Psoas muscle (tissue), 8 donors: ENCODE data around the gene GPC6. TPM values are rescaled to one million over a fixed set of nuclear protein-coding genes. Genes with fewer than 3 reads are reported as not detected.

Experiments used
- ATAC-seq, 4 donors: fragments of 200-7000 bp; cut with Tn5 transposase; one replicate each; pipeline ENCODE4 v1.9.1; 2020; ENCODE audit warnings: moderate library complexity in 3 of 4, mild to moderate bottlenecking in 2 of 4
- DNase-seq, 2 donors: peaks; one replicate each; pipeline ENCODE4 v3.0.0-alpha.2; 2020
- H3K27ac ChIP-seq: fragments of 200-600 bp; one replicate; pipeline ENCODE4 v1.8.0; 2022
- H3K27me3 ChIP-seq, 3 donors: fragments of 200-600 bp in 1 of 3; one replicate each; pipeline versions ENCODE4 v1.6.1 to v1.8.0; 2013 to 2022; ENCODE audit warnings: low read length in 2 of 3, mild to moderate bottlenecking in 2 of 3, moderate library complexity in 1 of 3; ENCODE audit not compliant: insufficient read depth in 3 of 3
- H3K36me3 ChIP-seq, 2 donors: fragments of 200-600 bp in 1 of 2; one replicate each; pipeline versions ENCODE4 v1.6.1 to v1.8.0; 2013 to 2022; ENCODE audit warnings: low read depth in 1 of 2, mild to moderate bottlenecking in 1 of 2, moderate library complexity in 1 of 2; ENCODE audit not compliant: insufficient read depth in 1 of 2
- H3K4me1 ChIP-seq: fragments of 200-600 bp; one replicate; pipeline ENCODE4 v1.8.0; 2022
- H3K4me3 ChIP-seq: fragments of 200-600 bp; one replicate; pipeline ENCODE4 v1.8.0; 2022; ENCODE audit warnings: mild to moderate bottlenecking
- H3K9me3 ChIP-seq: fragments of 200-600 bp; one replicate; pipeline ENCODE4 v1.8.0; 2022
- WGBS, 3 donors: extraction: QIAGEN DNeasy Blood & Tissue Kit; methylation state at CpG; one replicate each; pipeline versions ENCODE4 v1.1.6 to v1.1.7; 2013; 5-methylcytosine and 5-hydroxymethylcytosine counted together
- intact Hi-C, 2 donors: fragments of 100-400 bp; cut with DNase I; formaldehyde crosslinking; loops; one replicate each; pipeline versions ENCODE4 v1.11.0 to v1.14.2; 2022
- polyA plus RNA-seq, 3 donors: library from polyadenylated mRNA; stranded (reverse); fragments of 200-250 nt; gene quantifications; one replicate each; pipeline ENCODE4 v1.2.3, GENCODE V29; 2013
- total RNA-seq, 4 donors: library from RNA; stranded (reverse); fragmentation: NEBNext Ultra II Directional in 2 of 4; extraction: Animal tissue kit (Norgen Biotek cat#: 25700) in 2 of 4; gene quantifications; one replicate each; pipeline versions ENCODE4 v1.2.1 to v1.2.4, GENCODE V29; 2021 to 2023
- TF ChIP-seq, protein P1 (sequence below): fragments of 200-600 bp; IDR thresholded peaks from one replicate; pipeline ENCODE4 v1.8.0; 2022; ENCODE audit warnings: antibody characterized with exemption
- donor health status: healthy with polysubstance abuse.
- donor health status: DM: no; HTN: no; CAD: no; lungs with moderate emphysema.
- donor health status: Bipolar disorder and iron deficiency.
- donor health status: healthy.
- donor health status: DM: yes; HTN: yes; CAD: no.
- donor health status: DM: no; HTN: no; CAD: no.
- donor health status: DM: no; HTN: no; CAD: no.
- donor health status: DM: yes; HTN: yes; CAD: no.

GPC6 gene
- total and polyA plus RNA-seq, 7 donors, result 0.07 to 3.7 (median 0.57) TPM

DNA sequence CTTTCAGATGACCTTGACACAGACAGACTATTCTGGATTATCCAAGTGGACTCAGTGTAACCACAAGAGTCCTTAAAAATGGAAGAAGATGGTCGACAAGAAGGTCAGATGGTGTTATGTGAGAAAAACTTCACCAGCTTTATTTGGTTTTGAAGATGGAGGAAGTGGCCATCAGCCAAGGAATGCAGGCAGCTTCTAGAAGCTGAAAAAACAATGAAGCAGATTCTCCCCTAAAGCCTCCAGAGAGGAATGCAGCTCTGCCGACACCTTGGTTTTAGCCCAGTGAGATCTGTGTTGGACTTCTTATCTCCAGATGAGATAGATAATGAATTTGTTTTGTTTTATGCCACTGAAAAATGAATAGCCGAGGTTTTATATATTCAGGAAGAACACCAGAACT is 751.4 kb downstream of the GPC6 start:
- Histone ChIP-seq H3K9me3 (no peaks in the 10 kb centered on the region), H3K27ac (no peak overlapping the region), H3K4me1 (no peaks in the 10 kb centered on the region), H3K36me3 (no peaks in the 10 kb centered on the region), H3K27me3 (no peaks in the 10 kb centered on the region), H3K4me3 (no peak overlapping the region)
- TF ChIP-seq, protein P1, sequence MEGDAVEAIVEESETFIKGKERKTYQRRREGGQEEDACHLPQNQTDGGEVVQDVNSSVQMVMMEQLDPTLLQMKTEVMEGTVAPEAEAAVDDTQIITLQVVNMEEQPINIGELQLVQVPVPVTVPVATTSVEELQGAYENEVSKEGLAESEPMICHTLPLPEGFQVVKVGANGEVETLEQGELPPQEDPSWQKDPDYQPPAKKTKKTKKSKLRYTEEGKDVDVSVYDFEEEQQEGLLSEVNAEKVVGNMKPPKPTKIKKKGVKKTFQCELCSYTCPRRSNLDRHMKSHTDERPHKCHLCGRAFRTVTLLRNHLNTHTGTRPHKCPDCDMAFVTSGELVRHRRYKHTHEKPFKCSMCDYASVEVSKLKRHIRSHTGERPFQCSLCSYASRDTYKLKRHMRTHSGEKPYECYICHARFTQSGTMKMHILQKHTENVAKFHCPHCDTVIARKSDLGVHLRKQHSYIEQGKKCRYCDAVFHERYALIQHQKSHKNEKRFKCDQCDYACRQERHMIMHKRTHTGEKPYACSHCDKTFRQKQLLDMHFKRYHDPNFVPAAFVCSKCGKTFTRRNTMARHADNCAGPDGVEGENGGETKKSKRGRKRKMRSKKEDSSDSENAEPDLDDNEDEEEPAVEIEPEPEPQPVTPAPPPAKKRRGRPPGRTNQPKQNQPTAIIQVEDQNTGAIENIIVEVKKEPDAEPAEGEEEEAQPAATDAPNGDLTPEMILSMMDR, result no peak
- DNase-seq (no peak), ATAC-seq (no peak)
- intact Hi-C loops, result no loop called here
- WGBS, 3 donors, result 74 to 82% (median 80%) methylated on average over 3 of the region's 3 CpGs

GRCh38 chr13:93981426-93981977 is 754.9 kb downstream of the GPC6 start:
- TF ChIP-seq, protein P1, result no peak
- WGBS, 3 donors, result 50 to 79% (median 68%) methylated on average over 1 of the region's 1 CpG
- no peak for ATAC-seq

GRCh38 chr13:93982179-93982918 is 755.7 kb downstream of the GPC6 start:
- TF ChIP-seq, protein P1, result no peak
- 61 to 80% (median 68%) methylated on average over 5 of the region's 5 CpGs for WGBS, 3 donors
- intact Hi-C loops, result no loop called here
- Histone ChIP-seq H3K9me3 (no peaks in the 10 kb centered on the region), H3K4me1 (no peaks in the 10 kb centered on the region), H3K36me3 (no peaks in the 10 kb centered on the region), H3K27me3 (no peaks in the 10 kb centered on the region), H3K4me3 (no peak overlapping the region), H3K27ac (no peak overlapping the region)
- no peak for DNase-seq
- ATAC-seq, result no peak

More at GRCh38 chr13:93981426-93981977, 754.9 kb downstream of the GPC6 start:
- H3K36me3 ChIP-seq, result no peaks in the 10 kb centered on the region
- no peak for DNase-seq
- no peaks in the 10 kb centered on the region for H3K4me1 ChIP-seq
- no peak overlapping the region for H3K4me3 ChIP-seq
- no peak overlapping the region for H3K27ac ChIP-seq
- intact Hi-C loops, result no loop called here
- no peaks in the 10 kb centered on the region for H3K9me3 ChIP-seq
- no peaks in the 10 kb centered on the region for H3K27me3 ChIP-seq

- Histone ChIP-seq H3K9me3 (no peaks in the 10 kb centered on the region), H3K4me3 (no peak overlapping the region), H3K4me1 (no peaks in the 10 kb centered on the region), H3K36me3 (no peaks in the 10 kb centered on the region), H3K27ac (no peak overlapping the region), H3K27me3 (no peaks in the 10 kb centered on the region)
- intact Hi-C loops, result no loop called here
- no peak for DNase-seq
- no peak for ATAC-seq
- TF ChIP-seq, protein P1, result no peak
- 94 to 97% (median 95%) methylated on average over 1 of the region's 1 CpG for WGBS, 3 donors
These were observed 757.4 kb downstream of the GPC6 start for GRCh38 chr13:93984052-93984451.
